Occipital lobe (tissue), 2 donors: ENCODE measurements around the gene CENPVL2. TPM values are rescaled to one million over a fixed set of nuclear protein-coding genes. Genes with fewer than 3 reads are reported as not detected.
"Not testable (repeated sequence)": the region's sequence is repeated elsewhere in the genome, so short reads cannot be mapped to it uniquely, and the experiment has no call there.

Experiments
- DNase-seq: peaks from one replicate; lab custom pipeline; 2025; lab: John Stamatoyannopoulos, UW
- total RNA-seq: library from RNA; depleted of rRNA; stranded (reverse); fragments of >200 nt; gene quantifications from one replicate; pipeline ENCODE4 v1.2.3, GENCODE V29; 2014

Gene CENPVL2
- total RNA-seq: 1.7 TPM

- DNase-seq: not testable (repeated sequence)
Observed at GRCh38 chrX:51682720-51683062, at the start of gene CENPVL2. TSS of gene CENPVL2 (minus strand) at chrX:51682831. CDS start at chrX:51682831, 0 bp downstream.

GRCh38 chrX:51728202-51728601 is 45.6 kb upstream of the CENPVL2 start:
- no peak for DNase-seq

- DNase-seq: not testable (repeated sequence)
Observed at GRCh38 chrX:51712943-51713647, 30.5 kb upstream of the CENPVL2 start.

- not testable (repeated sequence) for DNase-seq
Observed at GRCh38 chrX:51710277-51711164, 27.9 kb upstream of the CENPVL2 start, which contains the start of gene CENPVL1. TSS of gene CENPVL1 (plus strand) at chrX:51710512. CDS start at chrX:51710512, 0 bp downstream.

- DNase-seq: no peak
Observed at GRCh38 chrX:51697397-51697796, 14.8 kb upstream of the CENPVL2 start.

- no peak for DNase-seq
Observed at GRCh38 chrX:51694254-51694653, 11.6 kb upstream of the CENPVL2 start.

GRCh38 chrX:51681808-51682719 is 567 bp downstream of the CENPVL2 start:
- not testable (repeated sequence) for DNase-seq

- DNase-seq: not testable (repeated sequence)
Observed at GRCh38 chrX:51679689-51680433, 2.8 kb downstream of the CENPVL2 start.

- DNase-seq: no peak
Observed at GRCh38 chrX:51665981-51666380, 16.6 kb downstream of the CENPVL2 start.

GRCh38 chrX:51643377-51643776 is 39.3 kb downstream of the CENPVL2 start:
- DNase-seq: no peak

- no peak for DNase-seq
Observed at GRCh38 chrX:51641421-51642021, 41.1 kb downstream of the CENPVL2 start.

GRCh38 chrX:51636511-51636910 is 46.1 kb downstream of the CENPVL2 start:
- DNase-seq: not testable (repeated sequence)

Other genes with a start within 250 kb of the CENPVL2 start
- 95.8 TPM for gene NUDT11, start 186.2 kb downstream of the CENPVL2 start, total RNA-seq
- 0.47 TPM for gene CENPVL3, start 63.9 kb downstream of the CENPVL2 start, total RNA-seq
- 1.7 TPM for gene CENPVL1, start 27.7 kb upstream of the CENPVL2 start, total RNA-seq
- gene GSPT2, start 60.6 kb upstream of the CENPVL2 start, total RNA-seq: 15.8 TPM
- gene MAGED1, start 210.8 kb upstream of the CENPVL2 start, total RNA-seq: 82.7 TPM